A673 (cell line): ENCODE measurements around the gene FUCA1. TPM values are rescaled to one million over a fixed set of nuclear protein-coding genes. Genes with fewer than 3 reads are reported as not detected.

Experiments
- BruUV-seq: library from RNA; stranded (reverse); fragments of 400-500 nt; replicated peaks from 2 replicates; lab custom pipeline; 2021; lab: Mats Ljungman, UMichigan
- CTCF ChIA-PET: fragments of 300-600 bp; sonication (Branson Sonifier 250); formaldehyde crosslinking; loops from one replicate; lab custom pipeline; 2022; ENCODE audit warnings: antibody characterized with exemption; lab: Charles Lee
- POLR2A ChIA-PET: fragments of 300-600 bp; sonication (Branson Sonifier 250); formaldehyde crosslinking; loops from one replicate; lab custom pipeline; 2022; ENCODE audit warnings: antibody characterized with exemption; ENCODE audit not compliant: low non-redundant PET; lab: Charles Lee
- DNase-seq: peaks from one replicate; pipeline ENCODE4 v3.0.0-alpha.2; 2015; ENCODE audit warnings: low spot score
- H3K27ac ChIP-seq: fragments of 200-600 bp; sonication (generic); 2 replicates; pipeline ENCODE4 v1.5.1; 2016; ENCODE audit warnings: mixed run types, low read depth, mild to moderate bottlenecking, mixed read lengths, antibody characterized with exemption, low read length; ENCODE audit not compliant: poor library complexity, severe bottlenecking
- H3K27me3 ChIP-seq: fragments of 200-600 bp; sonication (generic); replicated peaks from 2 replicates; pipeline ENCODE4 v1.6.1; 2017; ENCODE audit warnings: mixed run types, low read depth, mild to moderate bottlenecking, mixed read lengths, antibody characterized with exemption, low read length; ENCODE audit not compliant: insufficient read depth, poor library complexity
- H3K36me3 ChIP-seq: fragments of 200-600 bp; sonication (generic); 2 replicates; pipeline ENCODE4 v1.6.1; 2016; ENCODE audit warnings: mixed run types, mild to moderate bottlenecking, mixed read lengths, antibody characterized with exemption, low read length; ENCODE audit not compliant: insufficient read depth, poor library complexity, severe bottlenecking
- H3K4me1 ChIP-seq: fragments of 200-600 bp; sonication (generic); 2 replicates; pipeline ENCODE4 v1.6.1; 2017; ENCODE audit warnings: mixed run types, mild to moderate bottlenecking, mixed read lengths, antibody characterized with exemption, low read length; ENCODE audit not compliant: insufficient read depth, poor library complexity, severe bottlenecking
- H3K4me3 ChIP-seq: fragments of 200-600 bp; sonication (generic); 2 replicates; pipeline ENCODE4 v1.5.1; 2016; ENCODE audit warnings: low read depth, mixed run types, mild to moderate bottlenecking, mixed read lengths, low read length; ENCODE audit not compliant: poor library complexity, severe bottlenecking
- H3K9me3 ChIP-seq: fragments of 200-600 bp; sonication (generic); 2 replicates; pipeline ENCODE4 v1.6.1; 2016; ENCODE audit warnings: mixed run types, low read depth, mild to moderate bottlenecking, mixed read lengths, antibody characterized with exemption, low read length; ENCODE audit not compliant: poor library complexity, severe bottlenecking
- EZH2 ChIP-seq: fragments of 200-600 bp; sonication (generic); IDR thresholded peaks from 2 replicates; pipeline ENCODE4 v1.6.1; 2017; ENCODE audit warnings: borderline replicate concordance, low read depth, mild to moderate bottlenecking, mixed read lengths, antibody characterized with exemption, low read length; ENCODE audit not compliant: poor library complexity, severe bottlenecking
- intact Hi-C: fragments of 100-400 bp; cut with micrococcal nuclease; formaldehyde crosslinking; loops from one replicate; pipeline ENCODE4 v1.10.0; 2022; ENCODE audit not compliant: unreplicated experiment
- total RNA-seq: library from RNA; stranded (reverse); gene quantifications from 2 replicates; pipeline ENCODE4 v1.2.3, GENCODE V29; 2021
- TF ChIP-seq, protein P1 (sequence below): fragments of 300-800, 200-600 bp; sonication (generic); conservative IDR thresholded peaks from 2 replicates; pipeline ENCODE4 v1.5.1; 2017; ENCODE audit warnings: low read depth, mild to moderate bottlenecking, antibody characterized with exemption, low read length, moderate library complexity, mixed read lengths

FUCA1 gene
- total RNA-seq, 1 experiment from 2014 or later, result 8.9 TPM

DNA sequence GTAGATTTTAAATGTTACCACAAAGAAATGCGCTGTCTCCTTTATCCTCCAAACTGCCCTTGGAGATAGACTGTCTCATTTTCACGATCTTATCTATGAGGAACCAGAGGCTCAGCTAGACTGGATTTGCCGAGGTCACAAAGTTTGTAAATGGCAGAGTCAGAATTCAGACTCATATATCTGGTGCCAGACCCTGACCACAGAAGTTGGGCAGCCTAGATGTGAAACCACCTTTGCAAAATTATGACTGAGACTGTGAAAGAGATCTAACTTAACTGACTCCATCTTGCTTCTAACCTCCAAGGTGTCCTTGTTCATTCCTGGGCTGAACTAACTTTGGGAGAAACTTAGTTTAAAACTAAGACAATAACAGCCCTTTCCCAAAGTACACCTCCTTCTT lies 31.0 kb upstream of the FUCA1 start:
- Histone ChIP-seq H3K27ac (no peak overlapping the region), H3K4me1 (no peaks in the 10 kb centered on the region), H3K36me3 (no peaks in the 10 kb centered on the region), H3K4me3 (no peak overlapping the region), H3K27me3 (no peaks in the 10 kb centered on the region), H3K9me3 (no peaks in the 10 kb centered on the region)
- ChIA-PET CTCF (no interaction called here), POLR2A (no interaction called here)
- no TSS peak for BruUV-seq
- TF ChIP-seq, protein P1, sequence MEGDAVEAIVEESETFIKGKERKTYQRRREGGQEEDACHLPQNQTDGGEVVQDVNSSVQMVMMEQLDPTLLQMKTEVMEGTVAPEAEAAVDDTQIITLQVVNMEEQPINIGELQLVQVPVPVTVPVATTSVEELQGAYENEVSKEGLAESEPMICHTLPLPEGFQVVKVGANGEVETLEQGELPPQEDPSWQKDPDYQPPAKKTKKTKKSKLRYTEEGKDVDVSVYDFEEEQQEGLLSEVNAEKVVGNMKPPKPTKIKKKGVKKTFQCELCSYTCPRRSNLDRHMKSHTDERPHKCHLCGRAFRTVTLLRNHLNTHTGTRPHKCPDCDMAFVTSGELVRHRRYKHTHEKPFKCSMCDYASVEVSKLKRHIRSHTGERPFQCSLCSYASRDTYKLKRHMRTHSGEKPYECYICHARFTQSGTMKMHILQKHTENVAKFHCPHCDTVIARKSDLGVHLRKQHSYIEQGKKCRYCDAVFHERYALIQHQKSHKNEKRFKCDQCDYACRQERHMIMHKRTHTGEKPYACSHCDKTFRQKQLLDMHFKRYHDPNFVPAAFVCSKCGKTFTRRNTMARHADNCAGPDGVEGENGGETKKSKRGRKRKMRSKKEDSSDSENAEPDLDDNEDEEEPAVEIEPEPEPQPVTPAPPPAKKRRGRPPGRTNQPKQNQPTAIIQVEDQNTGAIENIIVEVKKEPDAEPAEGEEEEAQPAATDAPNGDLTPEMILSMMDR, result no peak
- no peak for TF ChIP-seq EZH2
- intact Hi-C loops, result no loop called here
- DNase-seq, result no peak

DNA sequence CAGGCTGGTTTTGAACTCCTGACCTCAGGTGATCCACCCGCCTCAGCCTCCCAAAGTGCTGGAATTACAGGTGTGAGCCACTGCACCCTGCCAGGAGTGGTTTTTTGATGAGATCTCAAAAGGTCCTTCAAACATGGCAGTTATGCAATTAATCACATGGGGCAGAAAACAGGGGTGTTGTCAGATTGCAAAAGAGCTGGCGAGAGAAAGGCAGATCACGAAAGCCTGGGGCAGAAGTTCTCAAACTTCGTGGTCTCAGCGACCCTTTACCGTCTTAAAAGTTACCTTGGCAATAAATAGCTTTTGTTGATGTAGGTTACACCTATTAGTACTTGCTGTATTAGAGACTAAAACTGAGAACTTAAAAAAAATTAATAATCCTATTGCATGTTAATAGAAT lies 29.0 kb upstream of the FUCA1 start:
- Histone ChIP-seq H3K36me3 (no peaks in the 10 kb centered on the region), H3K4me3 (no peak overlapping the region), H3K4me1 (no peaks in the 10 kb centered on the region), H3K27me3 (no peaks in the 10 kb centered on the region), H3K9me3 (no peaks in the 10 kb centered on the region), H3K27ac (no peak overlapping the region)
- intact Hi-C loops, result no loop called here
- no peak for DNase-seq
- no TSS peak for BruUV-seq
- TF ChIP-seq EZH2, result no peak
- TF ChIP-seq, protein P1, result no peak
- POLR2A ChIA-PET, result no interaction called here
- CTCF ChIA-PET, result interaction anchor here (0.7 kb wide), 1 partner anchor 90 kb away, joined by 4 read pairs; no protein-coding TSS in a partner anchor

DNA sequence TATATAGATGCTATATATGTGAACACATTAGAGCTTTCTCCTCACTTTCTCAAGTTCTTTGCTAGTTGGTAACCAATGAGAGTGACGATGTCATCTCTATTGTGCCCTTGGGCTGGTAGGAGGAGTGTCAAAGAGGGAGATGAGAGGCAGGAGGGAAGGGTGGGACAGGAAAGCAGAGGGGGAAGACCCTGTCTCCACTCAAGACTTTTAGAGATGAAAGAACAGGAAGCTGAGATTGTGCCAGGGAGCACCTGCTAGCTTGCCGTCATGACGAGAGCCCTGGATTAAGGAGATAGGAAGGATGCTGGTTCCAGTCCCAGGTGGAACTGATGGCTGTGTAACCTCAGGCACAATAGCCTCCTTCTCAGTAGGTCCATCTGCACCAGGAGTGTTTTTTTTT lies 28.4 kb upstream of the FUCA1 start:
- DNase-seq, result no peak
- Histone ChIP-seq H3K4me1 (no peaks in the 10 kb centered on the region), H3K27me3 (no peaks in the 10 kb centered on the region), H3K4me3 (no peak overlapping the region), H3K36me3 (no peaks in the 10 kb centered on the region), H3K27ac (no peak overlapping the region), H3K9me3 (no peaks in the 10 kb centered on the region)
- ChIA-PET CTCF (no interaction called here), POLR2A (no interaction called here)
- intact Hi-C loops, result no loop called here
- TF ChIP-seq EZH2, result no peak
- TF ChIP-seq, protein P1, result no peak
- no TSS peak for BruUV-seq
